PC-3 (cell line): Measurements from ENCODE around the gene BAIAP2. TPM values are rescaled to one million over a fixed set of nuclear protein-coding genes. Genes with fewer than 3 reads are reported as not detected.

Source experiments
- ATAC-seq: fragments of 200-7000 bp; cut with Tn5 transposase; 2 replicates; pipeline ENCODE4 v1.9.1; 2020; ENCODE audit warnings: mild to moderate bottlenecking, moderate library complexity
- Bru-seq: library from RNA; stranded (reverse); fragments of 400-500 nt; gene quantifications from one replicate; lab custom pipeline; 2021; lab: Mats Ljungman, UMichigan
- BruChase-seq, 2 experiments: library from RNA; stranded (reverse); fragments of 400-500 nt; gene quantifications; one replicate each; lab custom pipeline; 2021; lab: Mats Ljungman, UMichigan
- BruUV-seq: library from RNA; stranded (reverse); fragments of 400-500 nt; replicated peaks from 2 replicates; lab custom pipeline; 2021; lab: Mats Ljungman, UMichigan
- CTCF ChIA-PET: fragments of 300-600 bp; sonication (Branson Sonifier 250); formaldehyde crosslinking; loops from one replicate; lab custom pipeline; 2022; ENCODE audit warnings: antibody characterized with exemption; lab: Charles Lee
- POLR2A ChIA-PET: fragments of 300-600 bp; sonication (Branson Sonifier 250); formaldehyde crosslinking; loops from one replicate; lab custom pipeline; 2022; ENCODE audit warnings: antibody characterized with exemption; ENCODE audit not compliant: unreplicated experiment; lab: Charles Lee
- DNase-seq: peaks from one replicate; pipeline ENCODE4 v3.0.0-alpha.2; 2015
- H2AFZ ChIP-seq: fragments of 300-600 bp; sonication (generic); 2 replicates; pipeline ENCODE4 v1.6.0; 2016; ENCODE audit warnings: antibody characterized with exemption, low read length
- H3F3A ChIP-seq: fragments of 300-600 bp; sonication (generic); one replicate; pipeline ENCODE4 v1.6.0; 2017; ENCODE audit warnings: antibody characterized with exemption, low read length, control low read depth, mild to moderate bottlenecking; ENCODE audit not compliant: unreplicated experiment
- H3K27ac ChIP-seq: fragments of 300-600 bp; sonication (generic); 2 replicates; pipeline ENCODE4 v1.5.1; 2016; ENCODE audit warnings: mild to moderate bottlenecking, low read length
- H3K27me3 ChIP-seq: fragments of 300-600 bp; sonication (generic); 2 replicates; pipeline ENCODE4 v1.6.1; 2016; ENCODE audit warnings: low read length, mixed read lengths
- H3K36me3 ChIP-seq: fragments of 300-600 bp; sonication (generic); 2 replicates; pipeline ENCODE4 v1.6.1; 2016; ENCODE audit warnings: low read depth, mixed run types, low read length, mixed read lengths
- H3K4me1 ChIP-seq: fragments of 300-600 bp; sonication (generic); 2 replicates; pipeline ENCODE4 v1.5.1; 2016; ENCODE audit warnings: low read length; ENCODE audit not compliant: insufficient read depth
- H3K4me2 ChIP-seq: fragments of 300-600 bp; sonication (generic); 2 replicates; pipeline ENCODE4 v1.6.0; 2016; ENCODE audit warnings: low read length
- H3K4me3 ChIP-seq: fragments of 300-600 bp; sonication (generic); 2 replicates; pipeline ENCODE4 v1.5.1; 2016; ENCODE audit warnings: mild to moderate bottlenecking, low read length, mixed read lengths
- H3K79me2 ChIP-seq: fragments of 300-600 bp; sonication (generic); 2 replicates; pipeline ENCODE4 v1.6.1; 2017; ENCODE audit warnings: low read length, mixed read lengths
- H3K9ac ChIP-seq: fragments of 300-600 bp; sonication (generic); 2 replicates; pipeline ENCODE4 v1.6.0; 2016; ENCODE audit warnings: mild to moderate bottlenecking, low read length
- H3K9me2 ChIP-seq: fragments of 300-600 bp; sonication (generic); replicated peaks from 2 replicates; pipeline ENCODE4 v1.6.1; 2016; ENCODE audit warnings: mixed run types, low read length, mixed read lengths
- H3K9me3 ChIP-seq: fragments of 300-600 bp; sonication (generic); 2 replicates; pipeline ENCODE4 v1.6.1; 2016; ENCODE audit warnings: low read length, mixed read lengths
- H4K20me1 ChIP-seq: fragments of 300-600 bp; sonication (generic); 2 replicates; pipeline ENCODE4 v1.6.1; 2016; ENCODE audit warnings: low read length, mixed read lengths
- EZH2 ChIP-seq: fragments of 300-600 bp; sonication (generic); IDR thresholded peaks from one replicate; pipeline ENCODE4 v1.6.1; 2017; ENCODE audit warnings: antibody characterized with exemption, mild to moderate bottlenecking, low read length; ENCODE audit not compliant: unreplicated experiment
- EZH2phosphoT487 ChIP-seq: fragments of 300-600 bp; sonication (generic); IDR thresholded peaks from 2 replicates; pipeline ENCODE4 v1.6.1; 2018; ENCODE audit warnings: mild to moderate bottlenecking, antibody characterized with exemption, low read length, borderline replicate concordance
- intact Hi-C: fragments of 100-400 bp; cut with micrococcal nuclease; formaldehyde crosslinking; loops from 2 replicates; pipeline ENCODE4 v1.9.0; 2023
- long read RNA-seq: library from polyadenylated mRNA; unstranded; transcript quantifications from one replicate; pipeline ENCODE4 v2.0.0, GENCODE V29; 2021; ENCODE audit not compliant: unreplicated experiment
- total RNA-seq: library from RNA; depleted of rRNA; stranded (reverse); fragments of >200 nt; gene quantifications from 2 replicates; pipeline ENCODE4 v1.2.3, GENCODE V29; 2014; rRNA removed
- TF ChIP-seq, protein P1 (sequence below): fragments of 300-600 bp; sonication (generic); conservative IDR thresholded peaks from 2 replicates; pipeline ENCODE4 v1.5.1; 2017; ENCODE audit warnings: antibody characterized with exemption, low read depth, mild to moderate bottlenecking, low read length

The BAIAP2 gene, protein sequence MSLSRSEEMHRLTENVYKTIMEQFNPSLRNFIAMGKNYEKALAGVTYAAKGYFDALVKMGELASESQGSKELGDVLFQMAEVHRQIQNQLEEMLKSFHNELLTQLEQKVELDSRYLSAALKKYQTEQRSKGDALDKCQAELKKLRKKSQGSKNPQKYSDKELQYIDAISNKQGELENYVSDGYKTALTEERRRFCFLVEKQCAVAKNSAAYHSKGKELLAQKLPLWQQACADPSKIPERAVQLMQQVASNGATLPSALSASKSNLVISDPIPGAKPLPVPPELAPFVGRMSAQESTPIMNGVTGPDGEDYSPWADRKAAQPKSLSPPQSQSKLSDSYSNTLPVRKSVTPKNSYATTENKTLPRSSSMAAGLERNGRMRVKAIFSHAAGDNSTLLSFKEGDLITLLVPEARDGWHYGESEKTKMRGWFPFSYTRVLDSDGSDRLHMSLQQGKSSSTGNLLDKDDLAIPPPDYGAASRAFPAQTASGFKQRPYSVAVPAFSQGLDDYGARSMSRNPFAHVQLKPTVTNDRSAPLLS
- 50.9 and 56.9 TPM in 2 replicates for total RNA-seq
- percentile 58 among the genes with signal in this experiment for Bru-seq, nascent RNA
- BruChase-seq, experiment 1, labeled RNA remaining after a 6-hour chase = percentile 63 among the genes with signal in this experiment
- BruChase-seq, experiment 2, labeled RNA remaining after a 2-hour chase = percentile 62 among the genes with signal in this experiment
- long read RNA-seq, partial matches to known transcripts = 16 of 46 reads
- long read RNA-seq, other reads (novel, unspliced or antisense) = 24 of 46 reads

DNA sequence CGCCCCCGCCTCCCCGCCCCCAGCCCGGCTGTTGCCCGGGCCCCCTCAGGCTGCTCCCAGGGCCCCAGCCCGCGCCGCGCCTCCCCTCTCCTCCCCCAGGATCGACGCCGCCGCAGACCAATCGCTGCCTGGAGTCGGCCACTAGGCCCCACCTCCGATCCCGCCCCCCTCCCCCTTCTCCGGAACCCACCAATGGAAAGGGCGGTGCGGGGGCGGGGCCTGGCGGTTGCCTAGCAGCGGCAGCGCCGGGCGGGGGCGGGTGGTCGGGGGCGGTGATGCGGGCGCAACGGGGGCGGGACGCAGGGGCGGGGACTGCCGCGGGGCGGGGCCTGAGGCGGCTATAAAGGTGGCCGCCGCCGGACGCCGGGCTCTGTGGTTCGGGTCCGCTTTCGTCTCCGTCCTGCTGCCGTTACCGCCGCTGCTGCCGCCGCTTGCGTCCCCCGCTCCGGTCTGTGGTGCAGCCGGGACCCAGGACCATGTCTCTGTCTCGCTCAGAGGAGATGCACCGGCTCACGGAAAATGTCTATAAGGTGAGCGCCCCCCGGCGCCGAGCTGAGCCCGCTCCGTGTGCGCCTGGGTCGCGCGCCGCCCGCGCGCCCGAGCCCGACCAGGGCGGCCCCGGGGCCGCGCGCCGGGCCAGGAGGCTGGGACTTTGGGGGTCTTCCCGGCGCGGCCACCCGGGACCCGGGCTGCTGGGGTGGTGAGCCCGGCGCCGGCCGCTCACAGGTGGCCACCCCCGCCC, at the start of gene BAIAP2:
Gene BAIAP2 (plus strand): TSS at position 373 of the 742 bp plus-strand sequence. CDS start 104 bp downstream, at position 477.
- peak within 1 kb of the TSS; percentile 77; the same call in 1 of the 2 replicates for H3K27ac ChIP-seq

DNA sequence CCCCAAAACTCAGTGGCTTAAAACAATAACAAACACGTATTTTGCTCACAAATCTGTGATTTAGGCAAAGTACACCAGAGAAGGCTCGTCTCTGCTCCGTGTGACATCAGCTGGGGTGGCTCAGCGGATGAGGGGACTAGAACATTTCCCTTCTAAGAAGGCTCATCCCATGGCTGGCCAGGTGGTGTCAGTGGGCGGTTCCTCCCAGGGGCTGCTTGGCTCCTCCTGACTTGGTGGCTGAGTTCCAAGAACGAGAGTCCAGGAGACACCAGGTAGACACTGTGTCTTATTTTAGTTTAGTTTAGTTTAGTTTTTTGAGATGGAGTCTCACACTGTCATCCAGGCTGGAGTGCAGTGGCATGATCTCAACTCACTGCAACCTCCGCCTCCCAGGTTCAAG, 48.9 kb upstream of the BAIAP2 start:
- Histone ChIP-seq H3K79me2 (no peaks in the 10 kb centered on the region), H3K4me2 (no peak overlapping the region), H3K4me3 (no peak overlapping the region), H3K4me1 (peaks cover 13% of the 10 kb centered on the region), H3K9me3 (no peaks in the 10 kb centered on the region), H2AFZ (no peak overlapping the region), H4K20me1 (no peaks in the 10 kb centered on the region), H3F3A (no peaks in the 10 kb centered on the region), H3K9ac (no peak overlapping the region), H3K36me3 (no peaks in the 10 kb centered on the region), H3K9me2 (no peaks in the 10 kb centered on the region), H3K27me3 (no peaks in the 10 kb centered on the region), H3K27ac (no peak overlapping the region)
- no peak for ATAC-seq
- no peak for TF ChIP-seq EZH2phosphoT487
- no peak for TF ChIP-seq EZH2
- TF ChIP-seq, protein P1, sequence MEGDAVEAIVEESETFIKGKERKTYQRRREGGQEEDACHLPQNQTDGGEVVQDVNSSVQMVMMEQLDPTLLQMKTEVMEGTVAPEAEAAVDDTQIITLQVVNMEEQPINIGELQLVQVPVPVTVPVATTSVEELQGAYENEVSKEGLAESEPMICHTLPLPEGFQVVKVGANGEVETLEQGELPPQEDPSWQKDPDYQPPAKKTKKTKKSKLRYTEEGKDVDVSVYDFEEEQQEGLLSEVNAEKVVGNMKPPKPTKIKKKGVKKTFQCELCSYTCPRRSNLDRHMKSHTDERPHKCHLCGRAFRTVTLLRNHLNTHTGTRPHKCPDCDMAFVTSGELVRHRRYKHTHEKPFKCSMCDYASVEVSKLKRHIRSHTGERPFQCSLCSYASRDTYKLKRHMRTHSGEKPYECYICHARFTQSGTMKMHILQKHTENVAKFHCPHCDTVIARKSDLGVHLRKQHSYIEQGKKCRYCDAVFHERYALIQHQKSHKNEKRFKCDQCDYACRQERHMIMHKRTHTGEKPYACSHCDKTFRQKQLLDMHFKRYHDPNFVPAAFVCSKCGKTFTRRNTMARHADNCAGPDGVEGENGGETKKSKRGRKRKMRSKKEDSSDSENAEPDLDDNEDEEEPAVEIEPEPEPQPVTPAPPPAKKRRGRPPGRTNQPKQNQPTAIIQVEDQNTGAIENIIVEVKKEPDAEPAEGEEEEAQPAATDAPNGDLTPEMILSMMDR = no peak
- CTCF ChIA-PET = no interaction called here
- no TSS peak for BruUV-seq
- POLR2A ChIA-PET = no interaction called here
- intact Hi-C loops = no loop called here
- DNase-seq = no peak

More for the DNA sequence above, at the start of gene BAIAP2:
- H3K79me2 ChIP-seq = peaks cover 51% of the 10 kb centered on the region
- H3K9ac ChIP-seq = peak within 1 kb of the TSS; percentile 64
- H3K4me1 ChIP-seq = peaks cover 37% of the 10 kb centered on the region
- POLR2A ChIA-PET = no interaction called here
- no peak for TF ChIP-seq EZH2phosphoT487
- TF ChIP-seq, protein P1 = no peak
- no peak for TF ChIP-seq EZH2
- CTCF ChIA-PET = no interaction called here
- H3K9me3 ChIP-seq = no peaks in the 10 kb centered on the region
- peaks cover 3% of the 10 kb centered on the region; the same call in 1 of the 2 replicates for H3K36me3 ChIP-seq
- H3K4me2 ChIP-seq = peak within 1 kb of the TSS; percentile 99
- peak; percentile 65 for ATAC-seq
- BruUV-seq = no TSS peak
- intact Hi-C loops = loop anchor here (1.0 kb wide), 1 partner anchor 60 kb away; no protein-coding TSS in a partner anchor
- H3K4me3 ChIP-seq = peak within 1 kb of the TSS; percentile 92
- no peaks in the 10 kb centered on the region for H3K9me2 ChIP-seq
- DNase-seq = peak; percentile 91
- no peaks in the 10 kb centered on the region for H3F3A ChIP-seq
- H4K20me1 ChIP-seq = peaks cover 41% of the 10 kb centered on the region
- peak within 1 kb of the TSS; percentile 78 for H2AFZ ChIP-seq
- no peaks in the 10 kb centered on the region for H3K27me3 ChIP-seq
